Ovary (tissue), 3 donors: Measurements from ENCODE around the gene SLC25A5.
"Not testable (repeated sequence)": the region's sequence is repeated elsewhere in the genome, so short reads cannot be mapped to it uniquely, and the experiment has no call there.

Experiments
- CTCF ChIP-seq, 3 donors: fragments of 450-650 bp in 2 of 3; fragments of 200-600 bp in 1 of 3; IDR thresholded peaks; one replicate each; pipeline versions ENCODE4 v1.5.1 to v1.8.0; 2016 to 2022; ENCODE audit warnings: antibody characterized with exemption in 3 of 3, mild to moderate bottlenecking in 1 of 3
- POLR2A ChIP-seq: fragments of 450-650 bp; IDR thresholded peaks from one replicate; pipeline ENCODE4 v1.6.1; 2017; ENCODE audit warnings: antibody characterized with exemption, mild to moderate bottlenecking, moderate library complexity
- donor health status: DM: no; HTN: no; CAD: no.

- not testable (repeated sequence) for TF ChIP-seq CTCF (IDR thresholded peaks at IDR 0.05); POLR2A
Measured at GRCh38 chrX:119505145-119505544, 36.9 kb downstream of the SLC25A5 start.
